OCI-LY7 (cell line): ENCODE data around the gene HOXC6. TPM values are rescaled to one million over a fixed set of nuclear protein-coding genes. Genes with fewer than 3 reads are reported as not detected.

Source experiments
- BruUV-seq: library from RNA; stranded (reverse); fragments of 400-500 nt; replicated peaks from 2 replicates; lab custom pipeline; 2021; lab: Mats Ljungman, UMichigan
- CTCF ChIA-PET: fragments of 300-600 bp; sonication (Branson Sonifier 250); formaldehyde crosslinking; loops from one replicate; lab custom pipeline; 2022; ENCODE audit warnings: antibody characterized with exemption; ENCODE audit not compliant: unreplicated experiment; lab: Charles Lee
- POLR2A ChIA-PET: fragments of 300-600 bp; sonication (Branson Sonifier 250); formaldehyde crosslinking; loops from one replicate; lab custom pipeline; 2022; ENCODE audit warnings: antibody characterized with exemption; lab: Charles Lee
- DNase-seq: peaks from one replicate; pipeline ENCODE4 v3.0.0-alpha.2; 2015; ENCODE audit warnings: low spot score
- H2AFZ ChIP-seq: fragments of 200-600 bp; sonication (generic), shearing (Covaris generic); 2 replicates; pipeline ENCODE4 v1.6.1; 2014; ENCODE audit warnings: mild to moderate bottlenecking, antibody characterized with exemption, low read length, moderate library complexity
- H3K27ac ChIP-seq: fragments of 200-600 bp; sonication (generic); 2 replicates; pipeline ENCODE4 v1.5.1; 2014; ENCODE audit warnings: mixed run types, low read depth, mild to moderate bottlenecking, moderate library complexity, low read length, inconsistent platforms; ENCODE audit not compliant: poor library complexity, severe bottlenecking
- H3K36me3 ChIP-seq: fragments of 200-600 bp; sonication (generic); 2 replicates; pipeline ENCODE4 v1.6.1; 2014; ENCODE audit warnings: mild to moderate bottlenecking, antibody characterized with exemption, low read length, moderate library complexity, mixed read lengths; ENCODE audit not compliant: insufficient read depth
- H3K4me1 ChIP-seq: fragments of 200-600 bp; sonication (generic); 2 replicates; pipeline ENCODE4 v1.5.1; 2014; ENCODE audit warnings: mild to moderate bottlenecking, low read length; ENCODE audit not compliant: insufficient read depth, poor library complexity, severe bottlenecking
- H3K4me2 ChIP-seq: fragments of 200-600 bp; sonication (generic); 2 replicates; pipeline ENCODE4 v1.6.1; 2014; ENCODE audit warnings: mild to moderate bottlenecking, low read length
- H3K4me3 ChIP-seq: fragments of 200-600 bp; sonication (generic); 2 replicates; pipeline ENCODE4 v1.5.1; 2014; ENCODE audit warnings: mild to moderate bottlenecking, low read depth, low read length; ENCODE audit not compliant: poor library complexity, severe bottlenecking
- H3K79me2 ChIP-seq: fragments of 200-600 bp; sonication (generic); 2 replicates; pipeline ENCODE4 v1.6.1; 2016; ENCODE audit warnings: low read depth, mild to moderate bottlenecking, low read length, moderate library complexity, mixed read lengths; ENCODE audit not compliant: insufficient read depth
- H3K9me2 ChIP-seq: fragments of 200-600 bp; sonication (generic); 2 replicates; pipeline ENCODE4 v1.6.1; 2016; ENCODE audit warnings: mild to moderate bottlenecking, low read length, mixed read lengths; ENCODE audit not compliant: insufficient read depth
- H3K9me3 ChIP-seq: fragments of 200-600 bp; sonication (generic); 2 replicates; pipeline ENCODE4 v1.6.1; 2014; ENCODE audit warnings: mild to moderate bottlenecking, mixed run types, low read length, mixed read lengths
- H4K20me1 ChIP-seq: fragments of 200-600 bp; sonication (generic); 2 replicates; pipeline ENCODE4 v1.6.1; 2014; ENCODE audit warnings: mild to moderate bottlenecking, antibody characterized with exemption, low read length, moderate library complexity, mixed read lengths; ENCODE audit not compliant: insufficient read depth
- EZH2phosphoT487 ChIP-seq: fragments of 200-600 bp; sonication (generic); IDR thresholded peaks from 2 replicates; pipeline ENCODE4 v1.6.1; 2018; ENCODE audit warnings: low read depth, borderline replicate concordance, mild to moderate bottlenecking, mixed run types, antibody characterized with exemption, low read length, moderate library complexity, mixed read lengths
- intact Hi-C: fragments of 100-400 bp; cut with micrococcal nuclease; formaldehyde crosslinking; loops from one replicate; pipeline ENCODE4 v1.10.0; 2022; ENCODE audit not compliant: unreplicated experiment
- total RNA-seq, 2 experiments: library from RNA; depleted of rRNA in 1 of 2; stranded (reverse); fragments of >200 nt in 1 of 2; shearing (Covaris generic) in 1 of 2; gene quantifications; 2 replicates each; pipeline ENCODE4 v1.2.3, GENCODE V29; 2014 to 2022
- TF ChIP-seq, protein P1 (sequence below): fragments of 200-600 bp; sonication (generic); conservative IDR thresholded peaks from 2 replicates; pipeline ENCODE4 v1.5.1; 2014; ENCODE audit warnings: mild to moderate bottlenecking, antibody characterized with exemption, low read length, moderate library complexity, mixed read lengths

The HOXC6 gene
- total RNA-seq, 2 experiments from 2014 or later = 0.92 to 2.7 TPM

DNA sequence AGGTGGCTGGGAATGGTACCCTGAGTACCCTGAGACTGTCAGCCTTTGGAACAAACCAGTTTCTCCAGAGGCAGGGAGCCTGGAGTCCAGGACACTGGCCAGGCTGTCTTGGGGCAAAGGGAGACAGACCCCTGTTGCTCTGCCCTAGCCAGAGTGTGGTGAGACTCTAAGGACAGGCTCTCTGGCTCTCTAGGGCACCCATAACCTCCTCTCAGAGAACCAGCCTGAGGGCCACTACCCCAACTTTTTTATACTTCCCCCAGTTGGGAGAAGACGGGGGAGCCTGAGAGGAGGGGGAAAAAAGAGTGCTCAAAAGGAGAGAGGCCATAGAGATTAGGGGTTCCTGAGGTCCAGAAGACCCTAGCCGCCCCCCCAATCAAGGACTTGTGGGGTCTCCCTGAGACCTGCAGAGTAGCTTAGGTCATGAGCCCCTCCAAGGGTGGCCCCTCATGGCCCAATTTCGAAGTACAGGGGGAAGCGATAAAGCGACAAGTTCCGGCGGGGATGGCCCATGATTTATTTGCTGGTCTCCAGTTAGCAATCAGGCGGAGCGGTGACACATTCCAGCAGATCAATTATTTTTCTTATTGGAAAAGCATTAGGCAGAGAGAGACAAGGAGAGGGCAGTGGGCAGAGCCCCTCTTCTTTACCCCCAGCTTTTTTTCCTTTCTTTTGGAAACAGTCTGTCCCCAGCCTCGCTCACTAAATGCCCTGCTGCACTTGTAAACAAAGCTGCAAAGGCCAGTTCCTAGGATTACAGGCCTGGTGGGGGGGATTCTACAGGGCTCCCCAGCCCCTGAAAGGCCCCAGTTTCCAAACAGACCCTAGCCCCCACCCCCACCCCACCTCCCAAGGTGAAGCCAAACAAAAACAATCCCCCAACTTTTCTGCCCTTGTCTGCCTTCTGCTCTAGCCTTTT, 17.9 kb upstream of the HOXC6 start:
- ChIA-PET POLR2A (no interaction called here), CTCF (no interaction called here)
- H3K27ac ChIP-seq = no peak overlapping the region
- peaks cover 31% of the 10 kb centered on the region for H3K4me1 ChIP-seq
- DNase-seq = no peak
- H3K9me3 ChIP-seq = no peaks in the 10 kb centered on the region
- no peaks in the 10 kb centered on the region for H3K9me2 ChIP-seq
- BruUV-seq = no TSS peak
- H3K36me3 ChIP-seq = no peaks in the 10 kb centered on the region
- intact Hi-C loops = loop anchor here (10.0 kb wide), 1 partner anchor 344 kb away; no protein-coding TSS in a partner anchor
- H4K20me1 ChIP-seq = no peaks in the 10 kb centered on the region
- H3K79me2 ChIP-seq = no peaks in the 10 kb centered on the region
- H3K4me2 ChIP-seq = peak overlapping the region; percentile 27; the same call in 1 of the 2 replicates
- TF ChIP-seq, protein P1, sequence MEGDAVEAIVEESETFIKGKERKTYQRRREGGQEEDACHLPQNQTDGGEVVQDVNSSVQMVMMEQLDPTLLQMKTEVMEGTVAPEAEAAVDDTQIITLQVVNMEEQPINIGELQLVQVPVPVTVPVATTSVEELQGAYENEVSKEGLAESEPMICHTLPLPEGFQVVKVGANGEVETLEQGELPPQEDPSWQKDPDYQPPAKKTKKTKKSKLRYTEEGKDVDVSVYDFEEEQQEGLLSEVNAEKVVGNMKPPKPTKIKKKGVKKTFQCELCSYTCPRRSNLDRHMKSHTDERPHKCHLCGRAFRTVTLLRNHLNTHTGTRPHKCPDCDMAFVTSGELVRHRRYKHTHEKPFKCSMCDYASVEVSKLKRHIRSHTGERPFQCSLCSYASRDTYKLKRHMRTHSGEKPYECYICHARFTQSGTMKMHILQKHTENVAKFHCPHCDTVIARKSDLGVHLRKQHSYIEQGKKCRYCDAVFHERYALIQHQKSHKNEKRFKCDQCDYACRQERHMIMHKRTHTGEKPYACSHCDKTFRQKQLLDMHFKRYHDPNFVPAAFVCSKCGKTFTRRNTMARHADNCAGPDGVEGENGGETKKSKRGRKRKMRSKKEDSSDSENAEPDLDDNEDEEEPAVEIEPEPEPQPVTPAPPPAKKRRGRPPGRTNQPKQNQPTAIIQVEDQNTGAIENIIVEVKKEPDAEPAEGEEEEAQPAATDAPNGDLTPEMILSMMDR = no peak
- no peak for TF ChIP-seq EZH2phosphoT487
- H3K4me3 ChIP-seq = no peak overlapping the region
- H2AFZ ChIP-seq = peak overlapping the region; percentile 15; the same call in 1 of the 2 replicates

DNA sequence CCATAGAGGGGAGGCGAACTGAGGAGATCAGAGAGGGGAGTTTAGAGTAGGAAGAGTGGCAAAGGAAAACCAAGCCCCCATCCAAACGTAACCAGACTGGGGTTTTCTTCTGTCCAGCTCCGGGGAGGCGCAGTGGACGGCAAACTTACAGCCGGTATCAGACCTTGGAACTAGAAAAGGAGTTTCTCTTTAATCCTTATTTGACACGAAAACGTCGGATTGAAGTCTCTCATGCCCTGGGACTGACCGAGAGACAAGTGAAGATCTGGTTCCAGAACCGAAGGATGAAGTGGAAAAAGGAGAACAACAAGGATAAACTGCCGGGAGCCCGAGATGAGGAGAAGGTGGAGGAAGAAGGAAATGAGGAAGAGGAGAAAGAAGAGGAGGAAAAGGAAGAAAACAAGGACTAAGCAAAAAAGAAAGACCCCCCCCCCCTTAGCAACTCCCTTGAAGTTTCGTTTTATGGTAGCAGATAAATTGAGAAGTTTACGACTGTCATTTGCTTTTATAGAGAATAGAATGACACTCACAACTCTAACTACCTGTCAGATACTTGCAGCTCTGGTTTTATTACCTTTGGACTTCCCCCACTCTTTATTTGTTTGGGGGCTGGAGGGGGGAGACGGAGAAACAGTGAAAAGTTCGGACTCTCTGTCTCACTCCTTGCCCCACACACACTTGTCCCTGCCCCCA, 17.1 kb upstream of the HOXC6 start:
- H3K27ac ChIP-seq = no peak overlapping the region
- intact Hi-C loops = loop anchor here (10.0 kb wide), 1 partner anchor 344 kb away; no protein-coding TSS in a partner anchor
- H3K4me1 ChIP-seq = peaks cover 24% of the 10 kb centered on the region

More for the DNA sequence above, 17.1 kb upstream of the HOXC6 start:
- Histone ChIP-seq H4K20me1 (no peaks in the 10 kb centered on the region), H3K4me2 (peak overlapping the region; percentile 27), H3K4me3 (peak overlapping the region; percentile 3), H3K36me3 (no peaks in the 10 kb centered on the region), H3K9me3 (no peaks in the 10 kb centered on the region), H3K9me2 (no peaks in the 10 kb centered on the region), H3K79me2 (no peaks in the 10 kb centered on the region), H2AFZ (peak overlapping the region; percentile 15; the same call in 1 of the 2 replicates)
- CTCF ChIA-PET = no interaction called here
- POLR2A ChIA-PET = no interaction called here
- no TSS peak for BruUV-seq
- DNase-seq = no peak
- TF ChIP-seq EZH2phosphoT487 = no peak
- TF ChIP-seq, protein P1 = no peak
